Stimulated activated CD8-positive, alpha-beta memory T cell treated with anti-CD3 and anti-CD28 coated beads, Interleukin-15, amount 100 ng/mL, for 1 hour (primary cell): Measurements from ENCODE around the gene GAPVD1.
"Not testable (repeated sequence)": the region's sequence is repeated elsewhere in the genome, so short reads cannot be mapped to it uniquely, and the experiment has no call there.

Experiments used
- DNase-seq: peaks from one replicate; pipeline ENCODE4 v3.0.0-alpha.2; 2020; ENCODE audit warnings: low read depth

Gene GAPVD1

DNA sequence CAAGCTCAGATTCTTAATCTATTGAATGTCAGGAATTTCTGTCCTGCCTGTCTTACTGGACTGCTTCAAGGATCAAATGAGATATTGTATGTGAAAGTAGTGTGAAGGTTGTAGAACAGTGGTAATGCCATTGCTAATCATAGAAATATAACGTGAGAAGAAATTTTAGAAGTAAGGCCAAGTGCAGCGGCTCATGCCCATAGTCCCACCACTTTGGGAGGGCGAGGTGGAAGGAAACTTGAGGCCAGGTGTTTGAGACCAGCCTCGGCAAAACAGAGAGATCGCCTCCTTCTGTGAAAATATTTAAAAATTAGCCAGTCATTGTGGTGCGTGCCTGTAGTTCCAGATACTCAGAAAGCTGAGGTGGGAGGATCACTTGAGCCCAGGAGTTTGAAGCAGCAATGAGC is 15.4 kb upstream of the GAPVD1 start:
- DNase-seq: no peak

DNA sequence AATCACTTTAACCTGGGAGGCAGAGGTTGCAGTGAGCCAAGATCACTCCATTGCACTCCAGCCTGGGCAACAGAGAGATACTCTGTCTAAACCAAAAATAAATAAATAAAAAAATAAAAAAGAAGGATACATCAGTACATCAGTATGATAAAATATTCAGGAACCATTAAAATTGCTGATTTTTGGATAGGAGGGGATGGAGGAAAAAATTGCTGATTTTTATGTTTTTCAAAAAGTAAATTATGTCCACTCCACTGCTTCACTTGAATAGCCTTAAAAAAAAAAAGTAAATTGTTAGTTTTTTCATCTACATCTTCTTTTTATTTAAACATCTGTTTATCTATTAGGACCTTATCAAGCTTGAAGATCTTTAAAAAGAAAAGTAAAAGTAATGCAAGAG is 7.4 kb upstream of the GAPVD1 start:
- DNase-seq: no peak

DNA sequence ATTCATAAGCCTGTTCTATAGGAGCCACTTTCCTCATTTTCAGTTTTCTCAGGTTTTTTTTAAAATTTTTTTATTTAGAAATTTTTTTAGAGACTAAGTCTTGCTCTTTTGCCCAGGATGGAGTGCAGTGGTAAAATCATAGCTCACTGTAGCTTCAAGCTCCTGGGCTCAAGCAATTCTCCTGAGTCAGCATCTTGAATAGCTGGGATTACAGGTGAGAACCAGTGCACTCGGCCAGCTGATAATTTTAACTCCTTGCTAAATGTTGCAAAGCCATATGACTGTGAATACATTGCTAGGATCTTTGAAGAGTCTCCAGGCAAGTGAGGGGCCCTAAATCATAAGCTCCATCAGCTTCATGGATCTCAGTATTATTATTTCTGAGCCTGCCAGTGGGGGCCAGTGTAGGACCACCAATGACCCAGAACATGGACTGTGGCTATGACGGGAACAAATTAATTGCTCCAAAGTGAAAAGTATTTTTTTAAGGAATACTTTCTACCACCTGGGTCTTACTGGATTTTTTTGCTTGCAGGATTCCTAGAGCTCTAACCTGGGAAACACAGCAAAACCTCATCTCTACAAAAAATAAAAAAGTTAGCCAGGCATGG is 5.7 kb upstream of the GAPVD1 start:
- no peak for DNase-seq

DNA sequence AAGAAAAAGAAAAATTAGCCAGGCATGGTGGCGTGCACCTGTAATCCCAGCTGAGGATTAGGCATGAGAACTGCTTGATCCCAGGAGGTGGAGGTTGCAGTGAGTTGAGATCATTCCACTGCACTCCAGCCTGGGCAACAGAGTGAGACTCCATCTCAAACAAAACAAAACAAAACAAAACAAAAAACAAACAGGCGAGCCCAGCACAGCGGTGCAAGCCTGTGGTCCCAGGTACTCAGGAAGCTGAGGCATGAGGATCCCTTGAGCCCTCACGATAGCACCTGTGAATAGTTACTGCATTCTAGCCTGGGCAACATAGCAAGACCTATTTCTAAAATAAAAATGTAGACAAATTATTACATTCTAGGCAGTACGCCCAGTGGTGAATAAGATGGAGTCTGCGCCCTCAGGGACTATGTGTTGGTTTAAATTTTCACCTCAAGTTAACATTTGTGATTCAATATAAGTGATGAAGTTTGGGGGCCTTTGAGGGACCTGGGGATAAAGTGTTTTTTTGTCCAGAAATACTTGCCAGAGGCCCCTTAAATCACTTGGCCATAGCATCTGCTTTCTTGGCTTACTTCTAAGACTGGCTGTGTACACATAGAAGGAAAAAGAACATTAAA is 3.4 kb upstream of the GAPVD1 start:
- DNase-seq: no peak

DNA sequence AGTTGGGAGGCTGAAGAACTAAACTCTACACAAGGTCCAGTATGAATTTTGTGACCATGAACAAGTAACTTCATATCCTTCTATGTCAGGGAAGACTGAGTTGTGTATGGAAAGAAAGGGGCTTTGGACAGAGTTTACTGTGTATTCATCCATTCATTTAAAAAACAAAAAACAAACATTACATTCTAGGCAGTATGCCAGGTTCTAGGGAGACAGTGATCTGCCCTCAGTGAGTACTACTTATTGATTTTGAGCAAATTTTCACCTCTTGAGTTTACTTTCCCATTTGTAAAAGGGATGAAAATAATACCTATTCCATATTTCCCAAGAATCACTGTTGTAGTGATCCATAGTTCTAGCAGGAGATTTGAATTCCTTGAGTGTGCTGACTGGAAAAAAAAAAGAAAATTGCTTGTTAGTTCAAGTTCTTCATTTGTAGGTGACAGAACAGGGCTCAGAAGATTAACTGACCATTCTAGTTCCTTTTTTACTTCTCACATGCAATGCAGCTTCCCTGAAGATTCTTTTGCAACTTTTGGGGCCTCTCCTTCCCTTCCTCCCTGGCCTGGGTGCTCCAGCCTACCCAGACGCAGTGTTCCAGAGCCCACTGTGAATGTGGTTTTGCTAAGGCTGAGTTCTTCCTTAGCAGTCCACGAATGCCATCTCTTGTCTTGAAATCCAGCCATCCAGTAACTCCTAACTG is 2.6 kb upstream of the GAPVD1 start:
- no peak for DNase-seq

DNA sequence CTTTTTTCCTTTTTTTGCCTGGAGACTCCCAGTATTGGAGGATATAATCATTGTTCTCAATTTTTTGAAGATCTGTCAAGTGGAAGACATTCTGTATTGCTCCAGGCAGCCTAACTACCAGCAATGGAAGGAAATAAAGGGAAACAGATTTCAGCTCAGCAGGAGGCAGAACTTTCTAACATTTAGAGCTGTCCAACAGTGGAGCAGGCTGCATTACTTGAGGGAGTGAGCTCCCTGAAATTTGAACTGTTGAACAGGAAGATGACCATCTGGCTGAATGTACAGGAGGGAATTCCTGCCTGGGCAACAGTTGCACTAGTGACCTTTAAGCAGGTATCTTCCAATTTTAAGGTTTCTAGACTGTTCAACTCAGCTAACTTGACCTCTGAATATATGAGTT is 1.1 kb upstream of the GAPVD1 start:
- no peak for DNase-seq

DNA sequence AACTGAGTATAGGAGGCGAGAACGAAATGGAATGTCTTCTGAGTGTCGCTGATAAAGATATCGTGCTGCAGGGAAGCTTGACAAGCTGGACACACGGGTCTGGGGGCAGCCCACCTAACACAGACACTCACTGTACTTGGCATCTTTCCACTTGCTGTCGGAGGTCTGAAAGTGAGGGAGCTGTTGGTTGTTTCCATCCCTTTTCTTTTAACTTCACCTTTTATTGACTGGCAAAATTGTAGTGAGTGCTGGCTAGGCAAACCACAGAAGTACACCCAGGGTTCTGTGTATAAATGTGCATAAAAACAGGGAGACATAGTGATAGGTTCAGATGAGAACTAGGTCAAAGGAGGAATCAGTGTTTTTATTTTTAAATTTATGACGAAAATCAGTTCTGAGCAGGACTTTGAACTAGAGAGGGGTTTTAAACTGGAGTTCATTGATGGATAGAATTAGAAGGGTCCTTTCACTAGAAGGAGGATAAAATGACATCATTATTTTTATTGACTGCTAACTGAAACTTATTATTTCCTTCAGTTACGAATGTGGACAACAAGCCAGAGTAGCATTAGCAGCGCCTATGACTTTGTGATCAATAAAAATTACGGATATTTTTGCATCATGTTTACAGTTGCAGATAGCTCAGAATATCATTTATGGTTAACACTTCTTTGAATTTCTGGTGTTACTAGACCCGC is 817 bp downstream of the GAPVD1 start:
- no peak for DNase-seq

DNA sequence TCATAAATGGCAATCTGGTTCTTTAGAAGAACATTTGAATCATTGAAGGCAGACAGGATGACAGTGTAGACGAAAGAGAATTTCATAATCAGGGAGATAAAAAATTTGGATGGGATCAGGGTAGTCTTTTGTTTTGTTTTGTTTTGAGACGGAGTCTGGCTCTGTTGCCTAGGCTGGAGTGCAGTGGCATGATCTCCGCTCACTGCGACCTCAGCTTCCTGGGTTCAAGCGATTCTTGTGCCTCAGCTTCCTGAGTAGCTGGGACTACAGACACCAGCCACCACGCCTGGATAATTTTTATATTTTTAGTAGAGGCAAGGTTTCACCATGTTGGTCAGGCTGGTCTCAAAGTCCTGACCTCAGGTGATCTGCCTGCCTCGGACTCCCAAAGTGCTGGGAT is 2.4 kb downstream of the GAPVD1 start:
- not testable (repeated sequence) for DNase-seq

DNA sequence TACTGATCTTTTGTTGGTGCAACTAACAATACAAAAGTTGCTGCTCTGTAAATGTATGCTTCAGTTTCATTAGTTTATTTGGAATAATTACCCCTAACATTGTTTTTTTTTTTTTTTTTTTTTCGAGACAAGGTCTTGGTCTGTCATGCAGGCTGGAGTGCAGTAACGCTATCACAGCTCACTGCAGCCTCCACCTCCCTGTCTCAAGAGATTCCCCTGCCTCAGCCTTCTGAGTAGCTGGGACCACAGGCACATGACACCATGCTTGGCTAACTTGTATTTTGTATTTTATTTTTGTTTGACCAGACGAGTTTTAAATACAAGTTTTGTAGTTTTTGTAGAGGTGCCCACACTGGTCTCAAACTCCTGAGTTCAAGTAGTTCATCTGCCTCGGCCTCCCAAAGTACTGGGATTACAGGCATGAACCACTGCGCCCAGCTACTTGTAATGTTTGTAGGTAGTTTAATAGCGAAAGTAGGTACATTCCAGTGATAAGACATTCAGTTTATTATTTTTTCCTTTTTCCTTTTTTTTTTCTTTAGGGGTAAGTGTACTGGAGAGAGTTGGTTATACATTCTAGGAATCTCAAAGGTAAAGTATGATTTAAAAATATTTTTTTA is 6.9 kb downstream of the GAPVD1 start:
- no peak for DNase-seq

DNA sequence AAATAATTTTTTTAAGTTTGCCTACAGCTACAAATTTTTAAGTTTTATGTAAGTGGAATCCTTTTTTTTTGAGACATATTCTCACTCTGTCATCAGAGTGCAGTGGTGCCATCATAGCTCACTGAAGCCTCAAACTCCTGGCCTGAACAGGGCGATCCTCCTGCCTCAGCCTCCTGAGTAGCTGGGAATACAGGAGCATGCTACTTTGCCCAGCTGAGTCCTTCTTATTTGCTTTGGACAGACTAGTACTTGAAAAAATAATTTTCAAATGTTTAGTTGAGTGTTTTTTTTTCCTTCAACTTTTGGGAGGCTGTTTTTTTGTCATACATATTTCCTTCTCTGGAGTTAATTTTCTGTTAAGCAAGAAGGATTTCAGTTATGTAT is 7.4 kb downstream of the GAPVD1 start:
- DNase-seq: no peak

DNA sequence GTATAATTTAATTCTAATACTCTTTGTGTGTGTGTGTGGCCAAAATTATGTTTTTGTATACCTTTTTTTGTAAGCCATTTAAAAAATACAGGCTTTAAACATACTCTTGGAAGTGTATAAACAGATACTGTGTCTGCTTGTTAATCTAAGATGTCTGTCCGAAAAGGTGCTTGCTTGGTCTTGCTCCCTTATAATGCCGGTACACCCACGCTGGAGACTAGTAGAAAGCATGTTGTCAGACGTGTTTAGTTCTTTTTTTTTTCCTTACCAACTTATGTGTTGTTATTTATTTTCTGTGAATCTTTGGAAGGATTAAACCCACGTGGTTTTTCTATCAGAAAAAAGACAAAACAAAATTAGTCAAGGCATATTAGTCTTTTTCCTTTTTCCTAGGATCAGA is 9.5 kb downstream of the GAPVD1 start:
- DNase-seq: no peak

DNA sequence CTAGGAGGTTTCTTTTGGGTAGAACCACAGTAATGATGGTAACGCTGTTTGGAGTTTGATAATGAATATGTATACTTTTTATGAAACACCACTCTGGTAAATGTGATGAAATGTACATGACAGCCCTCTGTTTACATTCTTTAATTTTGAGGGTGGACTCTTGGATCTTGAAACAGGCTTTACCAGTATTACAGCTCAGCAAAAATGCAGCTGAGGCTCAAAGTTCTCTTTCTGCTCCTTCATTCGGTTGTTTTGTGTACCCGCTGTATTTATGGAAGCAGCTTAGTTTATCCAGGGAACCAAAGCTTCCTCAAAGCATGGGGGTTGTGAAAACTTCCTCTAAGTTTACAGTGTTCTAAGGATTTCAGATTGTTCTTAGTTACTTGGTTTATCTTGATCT is 11.1 kb downstream of the GAPVD1 start:
- no peak for DNase-seq

DNA sequence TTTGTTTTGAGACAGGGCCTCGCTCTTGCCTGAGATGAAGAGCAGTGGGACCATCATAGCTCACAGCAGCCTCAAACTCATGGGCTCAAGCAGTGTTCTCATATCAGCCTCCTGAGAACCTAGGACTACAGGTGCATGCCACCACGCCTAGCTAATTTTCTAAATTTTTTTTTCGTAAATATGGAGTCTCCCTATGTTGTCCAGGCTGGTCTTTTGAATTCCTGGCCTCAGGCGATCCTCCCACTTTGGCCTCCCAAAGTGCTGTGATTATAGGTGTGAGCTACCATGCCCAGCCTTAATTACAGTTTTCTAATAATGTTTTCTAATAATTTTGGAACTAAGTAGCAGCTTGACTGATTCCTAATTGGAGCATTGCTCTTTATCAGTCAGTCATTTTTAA is 15.1 kb downstream of the GAPVD1 start:
- no peak for DNase-seq

DNA sequence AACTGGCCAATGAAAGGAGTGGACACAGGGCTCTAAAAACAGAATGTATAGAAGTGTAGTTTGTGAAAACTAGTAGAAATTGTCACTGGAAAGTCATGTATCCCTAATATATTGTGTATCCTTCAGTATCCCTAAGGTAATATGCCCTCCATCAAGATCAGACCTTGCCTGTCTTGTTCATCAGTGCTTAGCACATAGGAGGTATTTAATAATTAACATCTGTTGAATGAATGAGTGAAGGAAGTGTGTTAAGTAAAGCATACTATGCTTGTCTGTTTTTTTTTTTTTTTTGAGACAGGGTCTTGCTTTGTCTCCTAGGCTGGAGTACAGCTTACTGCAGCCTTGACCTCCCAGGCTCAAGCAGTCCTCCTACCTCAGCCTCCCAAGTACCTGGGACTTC is 15.8 kb downstream of the GAPVD1 start:
- no peak for DNase-seq

DNA sequence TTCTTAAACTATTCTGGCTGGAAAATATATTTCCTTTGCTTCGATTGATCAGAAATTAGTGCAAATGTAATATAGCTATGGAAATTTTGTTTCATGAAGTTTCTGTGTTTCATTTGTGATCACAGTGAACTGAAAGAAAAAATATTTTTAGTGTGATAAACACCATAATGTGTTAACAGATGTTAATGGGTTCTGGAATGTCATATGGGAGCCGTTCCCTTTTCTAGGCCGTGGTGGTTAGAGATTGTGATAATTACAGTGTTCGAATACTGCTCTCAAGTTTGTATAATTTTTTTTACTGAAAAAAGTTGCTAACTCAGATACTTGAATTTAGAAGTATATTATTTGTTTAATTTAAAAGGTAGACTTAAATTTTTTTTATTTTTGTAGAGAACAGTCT is 19.3 kb downstream of the GAPVD1 start:
- no peak for DNase-seq

DNA sequence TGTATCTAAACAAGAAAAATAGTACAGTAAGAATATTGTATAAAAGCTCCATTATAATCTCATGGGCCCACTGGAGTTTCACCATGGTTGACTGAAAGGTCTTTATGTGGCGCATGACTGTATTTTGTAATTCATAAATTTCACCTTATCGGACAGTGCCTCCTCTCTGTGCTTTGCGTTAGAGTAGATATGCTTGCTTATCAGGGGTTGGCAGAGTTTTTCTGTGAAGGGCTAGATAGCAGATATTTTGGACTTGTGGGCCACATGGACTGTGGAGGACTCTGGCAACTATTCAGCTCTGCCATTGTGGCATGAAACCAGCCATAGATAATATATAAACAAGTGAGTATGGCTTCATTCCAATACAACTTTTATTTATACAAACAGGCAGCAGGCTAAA is 23.2 kb downstream of the GAPVD1 start:
- no peak for DNase-seq

DNA sequence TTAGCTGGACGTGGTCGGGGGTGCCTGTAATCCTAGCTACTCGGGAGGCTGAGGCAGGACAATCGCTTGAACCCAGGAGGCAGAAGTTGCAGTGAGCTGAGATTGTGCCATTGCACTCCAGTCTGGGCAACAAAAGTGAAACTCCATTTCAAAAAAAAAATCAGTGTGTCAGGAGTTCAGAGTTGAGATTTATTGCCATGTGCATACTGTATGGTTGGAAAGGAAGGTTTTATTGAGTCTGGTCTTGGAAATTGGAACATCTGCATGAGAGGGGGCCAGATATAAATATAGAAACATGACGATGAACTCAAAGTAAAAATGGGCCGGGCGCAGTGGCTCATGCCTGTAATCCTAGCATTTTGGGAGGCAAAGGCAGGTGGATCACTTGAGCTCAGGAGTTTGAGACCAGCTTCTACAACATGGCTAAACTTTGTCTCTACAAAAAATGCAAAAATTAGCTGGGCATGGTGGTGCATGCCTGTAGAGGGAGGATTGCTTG is 25.4 kb downstream of the GAPVD1 start:
- DNase-seq: not testable (repeated sequence)

DNA sequence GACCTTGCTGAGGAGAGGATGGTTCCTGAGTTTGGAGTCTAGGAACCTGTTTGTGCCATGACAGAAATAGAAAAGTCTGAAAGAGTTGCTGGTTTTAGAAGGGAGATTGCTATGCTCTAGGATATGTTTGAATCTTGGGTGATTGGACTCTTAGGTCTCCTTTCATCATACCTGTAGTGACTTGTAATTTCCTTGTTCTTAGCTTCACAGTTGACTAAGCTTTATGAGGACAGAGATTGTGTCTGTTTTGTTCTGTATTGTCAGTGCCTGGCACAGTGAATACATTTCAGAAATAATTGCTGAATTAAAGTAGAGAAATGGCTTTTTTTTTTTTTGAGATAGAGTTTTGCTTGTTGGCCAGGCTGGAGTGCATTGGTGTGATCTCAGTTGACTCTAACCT is 31.5 kb downstream of the GAPVD1 start:
- DNase-seq: no peak

DNA sequence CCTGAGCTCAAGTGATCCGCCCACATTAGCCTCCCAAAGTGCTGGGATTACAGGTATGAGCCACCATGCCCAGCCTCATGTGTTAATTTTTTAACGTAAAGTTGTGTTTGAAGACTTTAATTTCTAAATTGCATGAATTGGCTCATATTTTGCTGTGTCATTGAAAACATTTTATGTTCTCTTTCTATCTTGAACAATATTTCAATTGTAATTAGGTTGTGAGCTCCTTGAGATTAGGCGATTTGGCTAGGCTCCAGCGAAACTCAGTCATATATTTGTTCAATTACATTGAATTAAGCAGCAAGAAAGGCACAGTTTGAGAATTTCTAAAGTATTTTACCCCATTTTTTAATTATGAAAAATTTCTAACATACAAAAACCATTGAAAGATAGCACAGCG is 34.0 kb downstream of the GAPVD1 start:
- DNase-seq: no peak

DNA sequence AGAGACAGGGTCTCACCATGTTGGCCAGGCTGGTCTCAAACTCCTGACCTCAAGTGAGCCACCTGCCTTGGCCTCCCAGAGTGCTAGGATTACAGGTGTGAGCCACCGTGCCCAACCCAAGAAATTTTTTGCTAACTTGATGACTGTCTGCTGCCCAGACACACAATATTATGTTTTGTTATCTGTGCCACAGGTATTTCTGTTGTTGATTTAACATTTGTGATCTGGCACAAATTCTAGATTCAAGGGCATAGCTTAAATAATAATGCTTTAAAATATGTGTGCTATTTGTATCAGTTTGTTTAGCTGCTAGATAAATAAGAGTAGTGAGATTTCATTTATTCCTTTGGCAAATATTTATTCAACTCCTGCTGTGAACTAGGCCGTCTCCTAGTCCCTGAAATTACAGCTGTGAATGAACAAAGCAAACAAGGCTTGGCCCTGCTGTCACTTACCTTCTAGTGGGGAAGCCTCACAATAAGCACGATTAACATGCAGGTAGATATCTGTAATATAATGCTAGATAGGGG is 35.3 kb downstream of the GAPVD1 start:
- DNase-seq: no peak

DNA sequence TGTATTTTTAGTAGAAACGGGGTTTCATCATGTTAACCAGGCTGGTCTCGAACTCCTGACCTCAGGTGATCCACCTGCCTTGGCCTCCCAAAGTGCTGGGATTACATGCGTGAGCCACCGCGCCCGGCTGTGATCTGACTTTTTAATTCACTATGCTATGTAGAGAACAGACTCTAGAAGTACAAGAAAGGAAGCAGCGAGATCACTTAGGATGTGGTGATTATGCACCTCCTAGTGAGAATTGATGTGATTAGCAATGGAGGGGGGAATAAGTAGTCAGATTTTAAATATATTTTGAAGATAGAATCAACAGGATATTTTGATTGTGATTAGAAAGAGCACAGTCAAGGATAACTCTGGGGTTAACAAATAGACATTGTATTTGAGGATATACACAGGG is 36.3 kb downstream of the GAPVD1 start:
- no peak for DNase-seq

DNA sequence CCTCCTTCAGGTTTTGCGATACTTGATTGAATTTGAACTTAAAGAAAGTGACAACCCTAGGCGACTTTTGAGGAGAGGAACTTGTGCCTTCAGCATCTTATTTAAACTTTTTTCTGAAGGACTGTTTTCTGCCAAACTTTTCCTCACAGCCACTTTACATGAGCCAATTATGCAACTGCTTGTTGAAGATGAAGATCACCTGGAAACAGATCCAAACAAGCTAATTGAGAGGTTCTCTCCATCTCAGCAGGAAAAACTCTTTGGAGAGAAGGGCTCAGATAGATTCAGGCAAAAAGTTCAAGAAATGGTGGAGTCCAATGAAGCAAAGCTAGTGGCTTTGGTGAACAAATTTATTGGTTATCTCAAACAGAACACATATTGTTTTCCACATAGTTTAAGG is 40.6 kb downstream of the GAPVD1 start:
- DNase-seq: no peak
